Stimulated activated effector memory CD8-positive, alpha-beta T cell treated with anti-CD3 and anti-CD28 coated beads, Interleukin-12 subunit alpha, Interleukin-12 subunit beta, amount 100 ng/mL, for 72 hours (primary cell): ENCODE data around the gene GRID1.

ENCODE experiments used
- ATAC-seq: fragments of 150-1000 bp; cut with Tn5 transposase; 2 replicates; pipeline ENCODE4 v1.10.0; 2021
- DNase-seq, 2 donors: peaks; one replicate each; pipeline ENCODE4 v3.0.0; 2021 to 2022; ENCODE audit warnings: low spot score in 2 of 2
- H3K27ac Mint-ChIP-seq: one replicate; pipeline ENCODE4 v1.8.0; 2022; ENCODE audit warnings: mild to moderate bottlenecking, mixed read lengths
- H3K36me3 Mint-ChIP-seq: one replicate; pipeline ENCODE4 v1.8.0; 2022; ENCODE audit warnings: mild to moderate bottlenecking, mixed read lengths
- H3K4me1 Mint-ChIP-seq: one replicate; pipeline ENCODE4 v1.8.0; 2022; ENCODE audit warnings: mixed read lengths
- H3K4me3 Mint-ChIP-seq: one replicate; pipeline ENCODE4 v1.8.0; 2022; ENCODE audit warnings: mild to moderate bottlenecking, mixed read lengths
- H3K9me3 Mint-ChIP-seq: one replicate; pipeline ENCODE4 v1.8.0; 2022; ENCODE audit warnings: mixed read lengths

The GRID1 gene

GRCh38 chr10:85648279-85648754, 718.3 kb downstream of the GRID1 start:
- H3K36me3 Mint-ChIP-seq: no peaks in the 10 kb centered on the region
- ATAC-seq: no peak
- no peak overlapping the region for H3K27ac Mint-ChIP-seq
- DNase-seq: no peak
- H3K9me3 Mint-ChIP-seq: peaks cover 2% of the 10 kb centered on the region
- no peaks in the 10 kb centered on the region for H3K4me1 Mint-ChIP-seq
- H3K4me3 Mint-ChIP-seq: no peak overlapping the region

GRCh38 chr10:85647741-85648140, 718.9 kb downstream of the GRID1 start:
- ATAC-seq (no peak), DNase-seq (no peak)
- Mint-ChIP-seq H3K4me1 (no peaks in the 10 kb centered on the region), H3K27ac (no peak overlapping the region), H3K9me3 (peaks cover 2% of the 10 kb centered on the region), H3K36me3 (no peaks in the 10 kb centered on the region), H3K4me3 (no peak overlapping the region)

- no peak overlapping the region for H3K4me3 Mint-ChIP-seq
- H3K27ac Mint-ChIP-seq: no peak overlapping the region
- no peaks in the 10 kb centered on the region for H3K4me1 Mint-ChIP-seq
- ATAC-seq (no peak), DNase-seq (no peak)
- H3K9me3 Mint-ChIP-seq: no peaks in the 10 kb centered on the region
- H3K36me3 Mint-ChIP-seq: no peaks in the 10 kb centered on the region
Observed at GRCh38 chr10:85645926-85646711, 720.5 kb downstream of the GRID1 start.

- ATAC-seq (no peak), DNase-seq (no peak)
- no peaks in the 10 kb centered on the region for H3K4me1 Mint-ChIP-seq
- H3K4me3 Mint-ChIP-seq: no peak overlapping the region
- no peak overlapping the region for H3K27ac Mint-ChIP-seq
- H3K9me3 Mint-ChIP-seq: no peaks in the 10 kb centered on the region
- no peaks in the 10 kb centered on the region for H3K36me3 Mint-ChIP-seq
Observed at GRCh38 chr10:85645053-85645452, 721.5 kb downstream of the GRID1 start.

- no peak for DNase-seq
- Mint-ChIP-seq H3K4me3 (no peak overlapping the region), H3K4me1 (no peaks in the 10 kb centered on the region), H3K27ac (no peak overlapping the region), H3K36me3 (no peaks in the 10 kb centered on the region), H3K9me3 (no peaks in the 10 kb centered on the region)
- ATAC-seq: no peak
Observed at GRCh38 chr10:85643845-85644525, 722.6 kb downstream of the GRID1 start.

- H3K36me3 Mint-ChIP-seq: no peaks in the 10 kb centered on the region
- H3K27ac Mint-ChIP-seq: no peak overlapping the region
- no peaks in the 10 kb centered on the region for H3K4me1 Mint-ChIP-seq
- no peak for ATAC-seq
- H3K4me3 Mint-ChIP-seq: no peak overlapping the region
- no peaks in the 10 kb centered on the region for H3K9me3 Mint-ChIP-seq
- DNase-seq: no peak
Observed at GRCh38 chr10:85643171-85643844, 723.3 kb downstream of the GRID1 start.

- ATAC-seq: no peak
- DNase-seq: no peak
- H3K4me1 Mint-ChIP-seq: no peaks in the 10 kb centered on the region
- no peaks in the 10 kb centered on the region for H3K9me3 Mint-ChIP-seq
- H3K27ac Mint-ChIP-seq: no peak overlapping the region
- H3K4me3 Mint-ChIP-seq: no peak overlapping the region
- no peaks in the 10 kb centered on the region for H3K36me3 Mint-ChIP-seq
Observed at GRCh38 chr10:85642421-85643170, 724.0 kb downstream of the GRID1 start.

- no peaks in the 10 kb centered on the region for H3K9me3 Mint-ChIP-seq
- DNase-seq: no peak
Observed at GRCh38 chr10:85642082-85642420, 724.5 kb downstream of the GRID1 start.

GRCh38 chr10:85641479-85642009, 725.1 kb downstream of the GRID1 start:
- Mint-ChIP-seq H3K36me3 (no peaks in the 10 kb centered on the region), H3K4me3 (no peak overlapping the region), H3K4me1 (no peaks in the 10 kb centered on the region), H3K9me3 (no peaks in the 10 kb centered on the region), H3K27ac (no peak overlapping the region)
- ATAC-seq: peak; percentile 24
- no peak for DNase-seq

More at GRCh38 chr10:85642082-85642420, 724.5 kb downstream of the GRID1 start:
- Mint-ChIP-seq H3K27ac (no peak overlapping the region), H3K36me3 (no peaks in the 10 kb centered on the region), H3K4me1 (no peaks in the 10 kb centered on the region), H3K4me3 (no peak overlapping the region)
- no peak for ATAC-seq

GRCh38 chr10:85638797-85639196, 727.8 kb downstream of the GRID1 start:
- Mint-ChIP-seq H3K9me3 (no peaks in the 10 kb centered on the region), H3K27ac (no peak overlapping the region), H3K36me3 (no peaks in the 10 kb centered on the region), H3K4me1 (no peaks in the 10 kb centered on the region), H3K4me3 (no peak overlapping the region)
- no peak for DNase-seq
- ATAC-seq: no peak

- Mint-ChIP-seq H3K4me3 (no peak overlapping the region), H3K27ac (no peak overlapping the region), H3K36me3 (no peaks in the 10 kb centered on the region), H3K9me3 (no peaks in the 10 kb centered on the region), H3K4me1 (no peaks in the 10 kb centered on the region)
- DNase-seq (no peak), ATAC-seq (no peak)
Observed at GRCh38 chr10:85635650-85636049, 730.9 kb downstream of the GRID1 start.

- Mint-ChIP-seq H3K4me3 (no peak overlapping the region), H3K9me3 (no peaks in the 10 kb centered on the region), H3K27ac (no peak overlapping the region), H3K36me3 (no peaks in the 10 kb centered on the region), H3K4me1 (peaks cover 5% of the 10 kb centered on the region)
- DNase-seq (no peak), ATAC-seq (no peak)
Observed at GRCh38 chr10:85624511-85624910, 742.1 kb downstream of the GRID1 start.

GRCh38 chr10:85623758-85624157, 742.8 kb downstream of the GRID1 start:
- H3K27ac Mint-ChIP-seq: no peak overlapping the region
- no peak for DNase-seq
- no peak overlapping the region for H3K4me3 Mint-ChIP-seq
- H3K4me1 Mint-ChIP-seq: peaks cover 5% of the 10 kb centered on the region
- no peak for ATAC-seq
- no peaks in the 10 kb centered on the region for H3K36me3 Mint-ChIP-seq
- no peaks in the 10 kb centered on the region for H3K9me3 Mint-ChIP-seq

GRCh38 chr10:85623342-85623741, 743.3 kb downstream of the GRID1 start:
- H3K4me1 Mint-ChIP-seq: peaks cover 5% of the 10 kb centered on the region
- H3K9me3 Mint-ChIP-seq: no peaks in the 10 kb centered on the region
- H3K36me3 Mint-ChIP-seq: no peaks in the 10 kb centered on the region
- no peak overlapping the region for H3K4me3 Mint-ChIP-seq
- no peak for DNase-seq
- no peak overlapping the region for H3K27ac Mint-ChIP-seq
- no peak for ATAC-seq

- ATAC-seq: no peak
- peaks cover 5% of the 10 kb centered on the region for H3K4me1 Mint-ChIP-seq
Observed at GRCh38 chr10:85622425-85622824, 744.2 kb downstream of the GRID1 start.

More at GRCh38 chr10:85622425-85622824, 744.2 kb downstream of the GRID1 start:
- DNase-seq: no peak
- Mint-ChIP-seq H3K27ac (no peak overlapping the region), H3K36me3 (no peaks in the 10 kb centered on the region), H3K4me3 (no peak overlapping the region), H3K9me3 (no peaks in the 10 kb centered on the region)
